Breast epithelium (tissue), 4 donors: ENCODE results near the gene SERPINE1. TPM values are rescaled to one million over a fixed set of nuclear protein-coding genes. Genes with fewer than 3 reads are reported as not detected.

Source experiments
- DNase-seq, 2 donors: peaks; one replicate each; pipeline ENCODE4 v3.0.0-alpha.2; 2019; ENCODE audit warnings: low spot score in 2 of 2
- H3K27ac ChIP-seq, 2 donors: fragments of 200-600 bp; sonication (generic) in 1 of 2; one replicate each; pipeline ENCODE4 v1.5.1; 2016 to 2019; ENCODE audit warnings: mild to moderate bottlenecking in 1 of 2
- H3K27me3 ChIP-seq, 2 donors: fragments of 200-600 bp; sonication (generic) in 1 of 2; one replicate each; pipeline versions ENCODE4 v1.5.1 to v1.6.0; 2017 to 2019; ENCODE audit warnings: control low read depth in 1 of 2, mild to moderate bottlenecking in 1 of 2
- H3K36me3 ChIP-seq: fragments of 200-600 bp; one replicate; pipeline ENCODE4 v1.5.1; 2019
- H3K4me1 ChIP-seq, 2 donors: fragments of 200-600 bp; sonication (generic); one replicate each; pipeline ENCODE4 v1.5.1; 2016 to 2019; ENCODE audit warnings: control low read depth in 1 of 2
- H3K4me3 ChIP-seq, 3 donors: fragments of 200-600 bp; sonication (generic); 1 replicate in 2 of 3; 2 replicates in 1 of 3; pipeline ENCODE4 v1.5.1; 2016 to 2019; ENCODE audit warnings: mild to moderate bottlenecking in 3 of 3, moderate library complexity in 2 of 3
- H3K9me3 ChIP-seq, 2 donors: fragments of 200-600 bp; sonication (generic) in 1 of 2; one replicate each; pipeline ENCODE4 v1.5.1; 2016 to 2019; ENCODE audit warnings: control low read depth in 1 of 2
- POLR2A ChIP-seq: fragments of 450-650 bp; IDR thresholded peaks from one replicate; pipeline ENCODE4 v1.6.1; 2016; ENCODE audit warnings: antibody characterized with exemption, mild to moderate bottlenecking, moderate library complexity
- POLR2AphosphoS5 ChIP-seq, 3 donors: sonication (generic); formaldehyde crosslinking; IDR thresholded peaks; one replicate each; pipeline ENCODE4 v1.6.1; 2017; ENCODE audit warnings: antibody characterized with exemption in 3 of 3
- intact Hi-C: fragments of 100-400 bp; cut with DNase I; formaldehyde crosslinking; loops from one replicate; pipeline ENCODE4 v1.15.1; 2023; ENCODE audit warnings: low total_unique reads
- total RNA-seq, 3 donors: library from RNA; depleted of rRNA; stranded (reverse); fragments of >200 nt; gene quantifications; one replicate each; pipeline ENCODE4 v1.1.0, GENCODE V29; 2016
- TF ChIP-seq, protein P1 (sequence below), 3 donors: fragments of 450-650 bp; IDR thresholded peaks; one replicate each; pipeline ENCODE4 v1.5.1; 2016 to 2017; ENCODE audit warnings: antibody characterized with exemption in 3 of 3, mild to moderate bottlenecking in 3 of 3, moderate library complexity in 3 of 3

The SERPINE1 gene
- total RNA-seq, 3 donors from 2014 or later: 6.2 to 24.3 (median 7.4) TPM

DNA sequence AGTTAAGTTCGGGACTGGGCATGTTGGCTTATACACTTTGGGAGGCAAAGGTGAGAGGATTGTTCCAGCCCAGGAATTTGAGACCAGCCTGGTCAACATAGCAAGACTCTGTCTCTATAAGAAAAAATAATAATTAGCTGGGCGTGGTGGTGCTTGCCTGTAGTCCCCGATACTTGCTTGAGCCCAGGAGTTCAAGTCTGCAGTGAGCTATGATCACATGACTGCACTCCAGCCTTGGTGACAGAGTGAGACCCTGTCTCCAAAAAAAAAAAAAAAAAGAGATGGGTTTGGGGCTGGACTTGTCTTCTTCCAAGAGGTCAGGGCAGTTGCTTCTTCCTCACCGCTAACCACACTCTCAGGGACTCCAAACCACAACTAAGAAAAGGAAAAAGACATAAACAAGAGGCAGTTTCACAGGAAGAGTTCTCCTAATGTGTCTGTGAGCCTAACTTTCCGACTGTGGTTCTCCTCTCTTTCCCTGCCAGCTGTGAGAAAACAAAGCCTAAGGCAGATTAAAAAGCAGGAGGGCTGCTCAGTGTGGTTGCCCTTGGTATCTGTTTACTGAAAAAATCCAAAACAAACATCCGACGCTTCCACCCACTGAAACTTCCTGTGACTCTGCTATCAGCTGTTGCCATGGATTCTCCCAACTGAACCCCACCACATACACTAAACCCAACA is 2.4 kb upstream of the SERPINE1 start:
- Histone ChIP-seq H3K27ac (peak overlapping the region in 1 of 2 donors; percentile 64), H3K36me3 (no peaks in the 10 kb centered on the region), H3K27me3 (no peaks in the 10 kb centered on the region), H3K4me3 (no peak overlapping the region), H3K4me1 (no peaks in the 10 kb centered on the region), H3K9me3 (no peaks in the 10 kb centered on the region)
- intact Hi-C loops: no loop called here
- DNase-seq: no peak
- TF ChIP-seq, protein P1, sequence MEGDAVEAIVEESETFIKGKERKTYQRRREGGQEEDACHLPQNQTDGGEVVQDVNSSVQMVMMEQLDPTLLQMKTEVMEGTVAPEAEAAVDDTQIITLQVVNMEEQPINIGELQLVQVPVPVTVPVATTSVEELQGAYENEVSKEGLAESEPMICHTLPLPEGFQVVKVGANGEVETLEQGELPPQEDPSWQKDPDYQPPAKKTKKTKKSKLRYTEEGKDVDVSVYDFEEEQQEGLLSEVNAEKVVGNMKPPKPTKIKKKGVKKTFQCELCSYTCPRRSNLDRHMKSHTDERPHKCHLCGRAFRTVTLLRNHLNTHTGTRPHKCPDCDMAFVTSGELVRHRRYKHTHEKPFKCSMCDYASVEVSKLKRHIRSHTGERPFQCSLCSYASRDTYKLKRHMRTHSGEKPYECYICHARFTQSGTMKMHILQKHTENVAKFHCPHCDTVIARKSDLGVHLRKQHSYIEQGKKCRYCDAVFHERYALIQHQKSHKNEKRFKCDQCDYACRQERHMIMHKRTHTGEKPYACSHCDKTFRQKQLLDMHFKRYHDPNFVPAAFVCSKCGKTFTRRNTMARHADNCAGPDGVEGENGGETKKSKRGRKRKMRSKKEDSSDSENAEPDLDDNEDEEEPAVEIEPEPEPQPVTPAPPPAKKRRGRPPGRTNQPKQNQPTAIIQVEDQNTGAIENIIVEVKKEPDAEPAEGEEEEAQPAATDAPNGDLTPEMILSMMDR (IDR thresholded peaks at IDR 0.05): no peak
- TF ChIP-seq POLR2AphosphoS5 (IDR thresholded peaks at IDR 0.05): no peak
- no peak for TF ChIP-seq POLR2A

DNA sequence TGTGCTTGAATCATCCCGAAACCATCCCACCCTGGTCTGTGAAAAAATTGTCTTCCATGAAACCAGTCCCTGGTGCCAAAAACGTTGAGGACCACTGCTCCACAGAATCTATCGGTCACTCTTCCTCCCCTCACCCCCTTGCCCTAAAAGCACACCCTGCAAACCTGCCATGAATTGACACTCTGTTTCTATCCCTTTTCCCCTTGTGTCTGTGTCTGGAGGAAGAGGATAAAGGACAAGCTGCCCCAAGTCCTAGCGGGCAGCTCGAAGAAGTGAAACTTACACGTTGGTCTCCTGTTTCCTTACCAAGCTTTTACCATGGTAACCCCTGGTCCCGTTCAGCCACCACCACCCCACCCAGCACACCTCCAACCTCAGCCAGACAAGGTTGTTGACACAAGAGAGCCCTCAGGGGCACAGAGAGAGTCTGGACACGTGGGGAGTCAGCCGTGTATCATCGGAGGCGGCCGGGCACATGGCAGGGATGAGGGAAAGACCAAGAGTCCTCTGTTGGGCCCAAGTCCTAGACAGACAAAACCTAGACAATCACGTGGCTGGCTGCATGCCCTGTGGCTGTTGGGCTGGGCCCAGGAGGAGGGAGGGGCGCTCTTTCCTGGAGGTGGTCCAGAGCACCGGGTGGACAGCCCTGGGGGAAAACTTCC is 784 bp upstream of the SERPINE1 start:
- DNase-seq: peak in 1 of 2 donors; percentile 47
- intact Hi-C loops: no loop called here
- Histone ChIP-seq H3K4me3 (peak overlapping the region in 2 of 3 donors; percentile 30 to 55), H3K27me3 (no peaks in the 10 kb centered on the region), H3K9me3 (no peaks in the 10 kb centered on the region), H3K36me3 (no peaks in the 10 kb centered on the region), H3K4me1 (no peaks in the 10 kb centered on the region), H3K27ac (peak overlapping the region; percentile 71 to 86)
- TF ChIP-seq POLR2A (no peak), POLR2AphosphoS5 (IDR thresholded peaks at IDR 0.05) (no peak)
- TF ChIP-seq, protein P1 (IDR thresholded peaks at IDR 0.05): no peak

DNA sequence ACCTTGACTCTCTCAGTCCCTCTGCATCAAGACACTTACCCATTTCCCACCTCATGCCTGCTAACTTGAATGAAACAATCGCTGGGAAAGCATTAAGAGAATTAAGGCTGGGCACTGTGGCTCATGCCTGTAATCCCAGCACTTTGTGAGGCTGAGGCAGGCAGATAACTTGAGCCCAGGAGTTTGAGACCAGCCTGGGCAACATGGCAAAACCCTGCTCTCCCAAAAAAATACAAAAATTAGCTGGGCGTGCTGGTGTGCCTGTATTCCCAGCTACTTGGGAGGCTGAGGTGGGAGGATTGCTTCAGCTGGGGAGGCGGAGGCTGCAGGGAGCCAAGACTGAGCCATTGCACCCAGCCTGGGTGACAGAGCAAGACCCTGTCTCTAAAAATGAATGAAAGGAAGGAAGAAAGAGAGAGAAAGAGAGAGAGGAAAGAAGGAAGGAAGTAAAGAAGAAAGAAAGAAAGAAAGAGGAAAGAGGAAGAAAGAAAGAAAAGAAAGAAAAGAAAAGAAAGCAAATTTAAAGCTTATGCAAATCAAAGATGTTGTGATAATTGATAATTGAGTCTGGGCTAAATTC is 646 bp downstream of the SERPINE1 start:
- no peaks in the 10 kb centered on the region for H3K4me1 ChIP-seq
- no peaks in the 10 kb centered on the region for H3K27me3 ChIP-seq
- H3K9me3 ChIP-seq: no peaks in the 10 kb centered on the region
- DNase-seq: no peak
- H3K27ac ChIP-seq: peak overlapping the region; percentile 71 to 86
- no peaks in the 10 kb centered on the region for H3K36me3 ChIP-seq
- peak overlapping the region; percentile 30 to 55 (median 35) for H3K4me3 ChIP-seq
- intact Hi-C loops: no loop called here
- TF ChIP-seq POLR2A (no peak), POLR2AphosphoS5 (IDR thresholded peaks at IDR 0.05) (no peak)
- TF ChIP-seq, protein P1 (IDR thresholded peaks at IDR 0.05): no peak

DNA sequence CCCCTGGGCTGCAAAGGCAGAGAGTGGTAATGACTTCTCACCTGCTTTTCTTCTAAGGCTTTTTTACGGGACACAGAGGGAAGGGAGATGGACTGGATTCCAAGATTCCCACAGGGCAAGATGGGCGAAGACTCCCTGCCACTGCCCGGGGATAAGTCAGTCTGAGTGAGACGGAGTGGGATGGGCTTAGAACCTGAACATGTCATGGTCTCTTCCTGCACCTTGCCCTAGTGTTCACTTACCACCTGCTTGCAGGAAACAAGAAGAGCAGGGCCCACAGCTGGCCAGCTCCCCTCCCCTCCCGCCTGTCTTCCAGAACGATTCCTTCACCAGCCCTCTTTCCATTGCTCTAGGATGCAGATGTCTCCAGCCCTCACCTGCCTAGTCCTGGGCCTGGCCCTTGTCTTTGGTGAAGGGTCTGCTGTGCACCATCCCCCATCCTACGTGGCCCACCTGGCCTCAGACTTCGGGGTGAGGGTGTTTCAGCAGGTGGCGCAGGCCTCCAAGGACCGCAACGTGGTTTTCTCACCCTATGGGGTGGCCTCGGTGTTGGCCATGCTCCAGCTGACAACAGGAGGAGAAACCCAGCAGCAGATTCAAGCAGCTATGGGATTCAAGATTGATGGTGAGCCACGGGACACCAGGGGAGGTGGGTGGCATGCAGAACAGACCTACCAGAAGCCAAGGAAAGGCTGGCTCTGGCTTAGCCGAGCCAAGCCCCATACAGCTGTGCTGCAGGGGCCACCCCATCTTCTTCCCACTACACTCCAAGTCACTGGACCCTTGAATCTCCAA is 1.3 kb downstream of the SERPINE1 start:
- H3K27ac ChIP-seq: no peak overlapping the region
- peak overlapping the region in 1 of 3 donors; percentile 35 for H3K4me3 ChIP-seq
- no peaks in the 10 kb centered on the region for H3K27me3 ChIP-seq
- TF ChIP-seq POLR2AphosphoS5 (IDR thresholded peaks at IDR 0.05): no peak
- TF ChIP-seq POLR2A: no peak
- TF ChIP-seq, protein P1 (IDR thresholded peaks at IDR 0.05): no peak
- no peaks in the 10 kb centered on the region for H3K9me3 ChIP-seq
- no peak for DNase-seq
- H3K36me3 ChIP-seq: no peaks in the 10 kb centered on the region
- no peaks in the 10 kb centered on the region for H3K4me1 ChIP-seq
- intact Hi-C loops: no loop called here
